Endothelial cell (in vitro differentiated cells): Measurements from ENCODE around the gene RFC4. TPM values are rescaled to one million over a fixed set of nuclear protein-coding genes. Genes with fewer than 3 reads are reported as not detected.
A peak's percentile ranks its signal among the peaks of the same experiment; 100 is the strongest.

Experiments
- DNase-seq: peaks from one replicate; pipeline ENCODE4 v3.0.0; 2021; ENCODE audit warnings: low spot score
- H3K27ac Mint-ChIP-seq: one replicate; pipeline ENCODE4 v1.8.0; 2021; ENCODE audit warnings: mixed read lengths, inconsistent platforms; ENCODE audit not compliant: unreplicated experiment
- H3K27me3 Mint-ChIP-seq: one replicate; pipeline ENCODE4 v1.8.0; 2021; ENCODE audit warnings: mild to moderate bottlenecking, moderate library complexity, mixed read lengths, inconsistent platforms; ENCODE audit not compliant: unreplicated experiment
- H3K36me3 Mint-ChIP-seq: one replicate; pipeline ENCODE4 v1.8.0; 2021; ENCODE audit warnings: mild to moderate bottlenecking, low read depth, mixed read lengths, inconsistent platforms; ENCODE audit not compliant: unreplicated experiment
- H3K4me1 Mint-ChIP-seq: one replicate; pipeline ENCODE4 v1.8.0; 2021; ENCODE audit warnings: mild to moderate bottlenecking, mixed read lengths, inconsistent platforms; ENCODE audit not compliant: unreplicated experiment
- H3K4me3 Mint-ChIP-seq: one replicate; pipeline ENCODE4 v1.8.0; 2021; ENCODE audit warnings: mild to moderate bottlenecking, mixed read lengths, inconsistent platforms; ENCODE audit not compliant: unreplicated experiment
- H3K9me3 Mint-ChIP-seq: one replicate; pipeline ENCODE4 v1.8.0; 2021; ENCODE audit warnings: mixed read lengths, inconsistent platforms; ENCODE audit not compliant: unreplicated experiment
- microRNA-seq: library from miRNA; unstranded; fragments of <30 nt; microRNA quantifications from one replicate; pipeline ENCODE4, GENCODE V29; 2020; ENCODE audit not compliant: unreplicated experiment
- total RNA-seq: library from RNA; stranded (reverse); fragmentation: NEBNext Ultra II Directional; extraction: Animal tissue kit (Norgen Biotek cat#: 25700); gene quantifications from one replicate; pipeline ENCODE4 v1.2.1, GENCODE V29; 2021; ENCODE audit not compliant: unreplicated experiment
- TF ChIP-seq, protein P1 (sequence below): fragments of 200-600 bp; sonication (generic); IDR thresholded peaks from one replicate; pipeline ENCODE4 v1.5.0; 2021; ENCODE audit warnings: antibody characterized with exemption; ENCODE audit not compliant: unreplicated experiment

Gene RFC4
- total RNA-seq, 1 donor from 2014 or later = 30.2 TPM

DNA sequence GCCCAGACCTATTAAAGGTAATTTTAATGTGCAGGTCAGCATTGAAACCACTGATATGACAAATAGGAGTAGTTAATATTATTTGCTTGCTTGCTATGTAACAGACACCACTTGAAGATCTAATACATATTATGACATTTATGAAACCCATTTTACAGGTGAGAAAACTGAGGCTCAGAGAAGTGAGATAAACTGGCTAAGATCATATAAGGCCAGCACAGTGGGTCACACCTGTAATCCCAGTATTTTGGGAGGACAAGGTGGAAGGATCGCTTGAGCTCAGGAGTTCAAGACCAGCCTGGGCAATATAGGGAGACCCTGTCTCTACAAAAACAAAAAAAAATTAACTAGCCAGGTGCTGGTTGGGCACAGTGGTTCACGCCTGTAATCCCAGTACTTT lies 56.0 kb downstream of the RFC4 start:
- Mint-ChIP-seq H3K9me3 (no peaks in the 10 kb centered on the region), H3K4me1 (peaks cover 17% of the 10 kb centered on the region), H3K27me3 (no peaks in the 10 kb centered on the region), H3K4me3 (no peak overlapping the region), H3K36me3 (no peaks in the 10 kb centered on the region), H3K27ac (no peak overlapping the region)
- TF ChIP-seq, protein P1, sequence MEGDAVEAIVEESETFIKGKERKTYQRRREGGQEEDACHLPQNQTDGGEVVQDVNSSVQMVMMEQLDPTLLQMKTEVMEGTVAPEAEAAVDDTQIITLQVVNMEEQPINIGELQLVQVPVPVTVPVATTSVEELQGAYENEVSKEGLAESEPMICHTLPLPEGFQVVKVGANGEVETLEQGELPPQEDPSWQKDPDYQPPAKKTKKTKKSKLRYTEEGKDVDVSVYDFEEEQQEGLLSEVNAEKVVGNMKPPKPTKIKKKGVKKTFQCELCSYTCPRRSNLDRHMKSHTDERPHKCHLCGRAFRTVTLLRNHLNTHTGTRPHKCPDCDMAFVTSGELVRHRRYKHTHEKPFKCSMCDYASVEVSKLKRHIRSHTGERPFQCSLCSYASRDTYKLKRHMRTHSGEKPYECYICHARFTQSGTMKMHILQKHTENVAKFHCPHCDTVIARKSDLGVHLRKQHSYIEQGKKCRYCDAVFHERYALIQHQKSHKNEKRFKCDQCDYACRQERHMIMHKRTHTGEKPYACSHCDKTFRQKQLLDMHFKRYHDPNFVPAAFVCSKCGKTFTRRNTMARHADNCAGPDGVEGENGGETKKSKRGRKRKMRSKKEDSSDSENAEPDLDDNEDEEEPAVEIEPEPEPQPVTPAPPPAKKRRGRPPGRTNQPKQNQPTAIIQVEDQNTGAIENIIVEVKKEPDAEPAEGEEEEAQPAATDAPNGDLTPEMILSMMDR = no peak
- no peak for DNase-seq

DNA sequence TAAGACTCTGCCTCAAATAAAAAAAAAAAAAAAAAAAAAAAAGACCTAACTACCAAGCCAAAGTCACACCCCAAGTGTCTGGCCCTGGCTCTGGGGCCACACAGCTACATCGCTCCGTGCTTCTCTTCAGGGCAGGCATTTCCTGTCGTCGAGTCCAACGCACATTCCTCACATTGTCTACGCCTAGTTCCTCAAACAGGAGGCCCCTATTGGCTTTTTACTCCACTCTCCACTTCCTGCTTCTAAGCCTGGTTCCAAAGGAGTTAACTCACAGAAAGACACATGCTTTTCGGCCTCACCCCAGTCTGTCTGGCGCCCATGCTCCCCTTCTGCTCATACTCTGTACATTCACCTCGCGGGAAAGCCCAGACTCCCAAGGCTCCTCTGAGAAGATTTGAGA lies 60.3 kb downstream of the RFC4 start:
- Mint-ChIP-seq H3K4me1 (peaks cover 14% of the 10 kb centered on the region), H3K36me3 (no peaks in the 10 kb centered on the region), H3K27me3 (no peaks in the 10 kb centered on the region), H3K27ac (peak overlapping the region; percentile 81), H3K4me3 (no peak overlapping the region), H3K9me3 (no peaks in the 10 kb centered on the region)
- TF ChIP-seq, protein P1 = no peak
- peak; percentile 38 for DNase-seq

DNA sequence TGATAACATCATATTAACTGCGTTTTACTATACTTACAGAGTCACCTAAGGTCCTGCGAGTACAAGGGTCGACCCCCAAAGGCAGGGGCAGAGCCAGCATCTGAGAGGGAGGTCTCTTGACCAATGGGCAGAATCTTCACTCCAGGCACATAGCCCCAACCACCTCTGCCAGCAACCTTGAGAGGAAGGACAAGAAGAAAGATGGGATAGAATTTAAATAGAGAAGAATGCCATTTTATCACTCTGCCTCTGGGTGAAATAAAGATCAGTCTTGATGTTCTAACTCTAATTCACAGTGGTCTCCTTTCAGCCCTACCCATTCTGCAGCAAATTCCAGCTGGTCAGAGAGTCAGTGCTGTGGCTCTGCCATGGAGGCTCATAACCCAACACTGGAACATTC lies 62.6 kb downstream of the RFC4 start:
- TF ChIP-seq, protein P1 = no peak
- DNase-seq = no peak
- Mint-ChIP-seq H3K4me3 (no peak overlapping the region), H3K4me1 (peaks cover 14% of the 10 kb centered on the region), H3K27ac (no peak overlapping the region), H3K9me3 (no peaks in the 10 kb centered on the region), H3K27me3 (no peaks in the 10 kb centered on the region), H3K36me3 (no peaks in the 10 kb centered on the region)

DNA sequence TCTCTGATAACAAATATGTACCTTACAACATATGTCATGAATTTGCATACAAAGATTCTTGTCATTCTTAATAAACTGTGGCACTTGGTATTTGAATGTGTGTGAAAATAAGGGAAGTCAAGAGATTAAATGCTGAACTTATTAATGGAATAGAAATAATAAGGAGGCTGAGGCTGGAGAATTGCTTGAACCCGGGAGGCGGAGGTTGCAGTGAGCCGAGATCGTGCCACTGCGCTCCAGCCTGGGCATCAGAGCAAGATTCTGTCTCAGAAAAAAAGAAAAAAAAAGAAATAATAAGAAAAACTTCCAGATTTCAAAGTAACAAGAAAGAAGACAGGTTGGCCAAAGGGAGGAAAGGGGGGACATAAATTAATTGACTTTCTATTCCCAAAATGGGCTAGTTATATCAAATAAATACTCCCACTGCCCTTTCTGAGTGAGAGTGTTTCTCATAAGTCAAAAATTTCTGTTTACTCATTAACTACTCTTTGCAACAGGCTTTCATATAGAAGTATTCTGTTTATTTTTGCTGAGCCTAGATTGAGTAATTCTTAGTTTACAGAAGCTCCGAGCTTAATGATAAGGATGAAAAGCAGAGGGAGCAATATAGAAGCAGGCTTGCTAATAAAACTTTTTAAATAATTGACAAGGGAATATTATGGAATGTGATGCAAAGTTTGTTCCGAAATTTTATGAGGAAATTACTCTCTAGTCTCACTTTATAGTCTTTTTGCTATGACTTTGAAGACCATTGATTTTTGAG lies 63.5 kb downstream of the RFC4 start:
- H3K36me3 Mint-ChIP-seq = no peaks in the 10 kb centered on the region
- H3K27ac Mint-ChIP-seq = no peak overlapping the region
- no peak overlapping the region for H3K4me3 Mint-ChIP-seq
- H3K4me1 Mint-ChIP-seq = peaks cover 9% of the 10 kb centered on the region
- H3K9me3 Mint-ChIP-seq = no peaks in the 10 kb centered on the region
- no peak for DNase-seq
- H3K27me3 Mint-ChIP-seq = no peaks in the 10 kb centered on the region
- TF ChIP-seq, protein P1 = no peak

Small RNA genes within 50 kb of the gene (microRNA-seq; reads per million reads assigned to microRNA genes)
- 16.1 reads per million, percentile 65 among the genes with 10 or more reads in this experiment for gene MIR1248

Other genes starting within 250 kb of the RFC4 start
- 19.5 TPM for gene TBCCD1, start 239.1 kb downstream of the RFC4 start, total RNA-seq
- gene DNAJB11, start 235.8 kb downstream of the RFC4 start, total RNA-seq = 71.2 TPM
- not detected for gene AHSG, start 193.4 kb downstream of the RFC4 start, total RNA-seq
- not detected for gene FETUB, start 166.1 kb downstream of the RFC4 start, total RNA-seq
- gene HRG, start 140.5 kb downstream of the RFC4 start, total RNA-seq = not detected
- not detected for gene KNG1, start 89.1 kb downstream of the RFC4 start, total RNA-seq
- 260 TPM for gene EIF4A2, start 22.9 kb downstream of the RFC4 start, total RNA-seq
- gene ADIPOQ, start 36.2 kb upstream of the RFC4 start, total RNA-seq = not detected
- gene ST6GAL1, start 124.0 kb upstream of the RFC4 start, total RNA-seq = 82.4 TPM